ENCODE results near the gene EDC4. TPM values are rescaled to one million over a fixed set of nuclear protein-coding genes. Genes with fewer than 3 reads are reported as not detected.
"Not testable (repeated sequence)": the region's sequence is repeated elsewhere in the genome, so short reads cannot be mapped to it uniquely, and the experiment has no call there.

Gene EDC4
- total and polyA plus RNA-seq, 12 donors: 25.8 to 46.8 (median 31.3) TPM

- H3K4me3 ChIP-seq: peak overlapping the region; percentile 52 to 84 (median 79)
- H3K9me3 ChIP-seq: no peaks in the 10 kb centered on the region
- H3K27ac ChIP-seq: peak overlapping the region in 9 of 10 donors; percentile 36 to 88 (median 70)
- WGBS, 2 donors: 1 to 2% methylated on average over 3 of the region's 3 CpGs
- DNase-seq (no peak), ATAC-seq (peak in 6 of 8 donors; percentile 2 to 21 (median 5))
- no peaks in the 10 kb centered on the region for H3K27me3 ChIP-seq
- H3K36me3 ChIP-seq: peaks cover 0 to 44% (median 12%) of the 10 kb centered on the region in 9 donors
- intact Hi-C loops (cut with DNase I): loop anchor here in 2 of 10 donors (5.0 kb wide), 2 partner anchors 84 to 94 kb away; no protein-coding TSS in a partner anchor
- peaks cover 3 to 26% (median 14%) of the 10 kb centered on the region in 9 donors for H3K4me1 ChIP-seq
- TF ChIP-seq CTCF (IDR thresholded peaks at IDR 0.05): no peak
Observed at GRCh38 chr16:67833030-67833414, 39.8 kb upstream of the EDC4 start.

GRCh38 chr16:67833415-67834241 is 39.2 kb upstream of the EDC4 start:
- H3K9me3 ChIP-seq: no peaks in the 10 kb centered on the region
- H3K4me1 ChIP-seq: peaks cover 3 to 26% (median 14%) of the 10 kb centered on the region in 9 donors
- WGBS, 2 donors: 0 to 1% methylated on average over 49 of the region's 49 CpGs
- peak overlapping the region in 9 of 10 donors; percentile 36 to 88 (median 70) for H3K27ac ChIP-seq
- DNase-seq: peak; percentile 95 to 96
- no peak for TF ChIP-seq CTCF (IDR thresholded peaks at IDR 0.05)
- no peaks in the 10 kb centered on the region for H3K27me3 ChIP-seq
- peaks cover 0 to 38% (median 12%) of the 10 kb centered on the region in 9 donors for H3K36me3 ChIP-seq
- ATAC-seq: peak; percentile 94 to 99 (median 98)
- intact Hi-C loops (cut with DNase I): loop anchor here in 2 of 10 donors (5.0 kb wide), 2 partner anchors 84 to 94 kb away; no protein-coding TSS in a partner anchor
- peak overlapping the region; percentile 52 to 84 (median 79) for H3K4me3 ChIP-seq

- Histone ChIP-seq H3K36me3 (peaks cover 0 to 32% (median 12%) of the 10 kb centered on the region in 9 donors), H3K9me3 (no peaks in the 10 kb centered on the region), H3K4me1 (peaks cover 3 to 26% (median 14%) of the 10 kb centered on the region in 9 donors), H3K27ac (peak overlapping the region in 9 of 10 donors; percentile 36 to 88 (median 70)), H3K27me3 (no peaks in the 10 kb centered on the region), H3K4me3 (peak overlapping the region; percentile 52 to 84 (median 79))
- no peak for TF ChIP-seq CTCF (IDR thresholded peaks at IDR 0.05)
- intact Hi-C loops (cut with DNase I): loop anchor here in 2 of 10 donors (5.0 kb wide), 2 partner anchors 83 to 93 kb away; no protein-coding TSS in a partner anchor
- no peak for ATAC-seq
- 72 to 83% methylated on average over 10 of the region's 10 CpGs for WGBS, 2 donors
- DNase-seq: no peak
Observed at GRCh38 chr16:67834242-67834614, 38.6 kb upstream of the EDC4 start.

- ATAC-seq; H3K27ac ChIP-seq; H3K36me3 ChIP-seq; H3K27me3 ChIP-seq; H3K4me3 ChIP-seq; H3K9me3 ChIP-seq; intact Hi-C loops (cut with DNase I); DNase-seq: not testable (repeated sequence)
- H3K4me1 ChIP-seq: peaks cover 3 to 24% (median 21%) of the 10 kb centered on the region in 9 donors
- WGBS, 2 donors: 91 to 93% methylated on average over 10 of the region's 10 CpGs
Observed at GRCh38 chr16:67837190-67837589, 35.7 kb upstream of the EDC4 start.

Data from heart right ventricle (tissue), 16 donors.